Measurements from ENCODE around the gene MED17. TPM values are rescaled to one million over a fixed set of nuclear protein-coding genes. Genes with fewer than 3 reads are reported as not detected.

Gene MED17
- total and polyA plus RNA-seq, 2 of the 13 experiments (the other 11 are each of a cell fraction or from before 2014, with no cell fraction given), result 23.1 to 37.0 TPM

DNA sequence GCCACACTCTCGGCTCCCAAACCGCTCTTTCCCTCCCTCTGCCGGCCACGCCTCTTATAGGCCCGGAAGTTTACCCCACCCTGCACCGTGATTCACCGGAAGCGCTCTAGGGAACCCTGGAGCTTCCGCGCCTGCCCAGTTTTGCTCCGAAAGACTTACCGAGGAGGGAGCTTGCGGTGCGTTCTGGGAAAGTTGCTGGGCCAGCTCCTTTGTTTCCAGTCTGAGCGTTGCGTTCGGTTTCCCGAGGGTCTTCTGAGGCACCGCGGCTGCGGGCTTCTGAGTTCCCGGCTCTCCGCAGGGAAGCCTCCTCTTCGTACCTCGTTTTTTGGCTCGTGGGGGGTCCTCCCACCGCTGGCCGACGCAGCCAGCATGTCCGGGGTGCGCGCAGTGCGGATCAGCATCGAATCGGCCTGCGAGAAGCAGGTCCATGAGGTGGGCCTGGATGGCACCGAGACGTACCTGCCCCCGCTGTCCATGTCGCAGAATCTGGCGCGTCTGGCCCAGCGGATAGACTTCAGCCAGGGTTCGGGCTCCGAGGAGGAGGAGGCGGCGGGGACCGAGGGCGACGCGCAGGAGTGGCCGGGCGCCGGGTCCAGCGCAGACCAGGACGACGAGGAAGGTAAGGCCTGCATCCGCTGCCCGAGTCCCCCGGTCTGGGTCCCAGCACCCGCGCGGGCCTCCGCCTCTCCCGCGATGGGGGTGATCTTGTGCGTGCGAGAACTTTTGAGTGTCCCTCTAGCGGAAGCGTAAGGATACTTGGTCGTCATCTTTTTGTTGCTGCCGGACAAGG is at the start of gene MED17 (continued):
- TF ChIP-seq, protein P1, sequence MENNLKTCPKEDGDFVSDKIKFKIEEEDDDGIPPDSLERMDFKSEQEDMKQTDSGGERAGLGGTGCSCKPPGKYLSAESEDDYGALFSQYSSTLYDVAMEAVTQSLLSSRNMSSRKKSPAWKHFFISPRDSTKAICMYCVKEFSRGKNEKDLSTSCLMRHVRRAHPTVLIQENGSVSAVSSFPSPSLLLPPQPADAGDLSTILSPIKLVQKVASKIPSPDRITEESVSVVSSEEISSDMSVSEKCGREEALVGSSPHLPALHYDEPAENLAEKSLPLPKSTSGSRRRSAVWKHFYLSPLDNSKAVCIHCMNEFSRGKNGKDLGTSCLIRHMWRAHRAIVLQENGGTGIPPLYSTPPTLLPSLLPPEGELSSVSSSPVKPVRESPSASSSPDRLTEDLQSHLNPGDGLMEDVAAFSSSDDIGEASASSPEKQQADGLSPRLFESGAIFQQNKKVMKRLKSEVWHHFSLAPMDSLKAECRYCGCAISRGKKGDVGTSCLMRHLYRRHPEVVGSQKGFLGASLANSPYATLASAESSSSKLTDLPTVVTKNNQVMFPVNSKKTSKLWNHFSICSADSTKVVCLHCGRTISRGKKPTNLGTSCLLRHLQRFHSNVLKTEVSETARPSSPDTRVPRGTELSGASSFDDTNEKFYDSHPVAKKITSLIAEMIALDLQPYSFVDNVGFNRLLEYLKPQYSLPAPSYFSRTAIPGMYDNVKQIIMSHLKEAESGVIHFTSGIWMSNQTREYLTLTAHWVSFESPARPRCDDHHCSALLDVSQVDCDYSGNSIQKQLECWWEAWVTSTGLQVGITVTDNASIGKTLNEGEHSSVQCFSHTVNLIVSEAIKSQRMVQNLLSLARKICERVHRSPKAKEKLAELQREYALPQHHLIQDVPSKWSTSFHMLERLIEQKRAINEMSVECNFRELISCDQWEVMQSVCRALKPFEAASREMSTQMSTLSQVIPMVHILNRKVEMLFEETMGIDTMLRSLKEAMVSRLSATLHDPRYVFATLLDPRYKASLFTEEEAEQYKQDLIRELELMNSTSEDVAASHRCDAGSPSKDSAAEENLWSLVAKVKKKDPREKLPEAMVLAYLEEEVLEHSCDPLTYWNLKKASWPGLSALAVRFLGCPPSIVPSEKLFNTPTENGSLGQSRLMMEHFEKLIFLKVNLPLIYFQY (CRISPR knock-in tag; IDR thresholded peaks at IDR 0.05; ENCODE audit: borderline replicate concordance), result no peak
- TF ChIP-seq ZNF768 (CRISPR knock-in tag; IDR thresholded peaks at IDR 0.05), result peak; percentile 67; the same call in 1 of the 2 replicates
- TF ChIP-seq, protein P2, sequence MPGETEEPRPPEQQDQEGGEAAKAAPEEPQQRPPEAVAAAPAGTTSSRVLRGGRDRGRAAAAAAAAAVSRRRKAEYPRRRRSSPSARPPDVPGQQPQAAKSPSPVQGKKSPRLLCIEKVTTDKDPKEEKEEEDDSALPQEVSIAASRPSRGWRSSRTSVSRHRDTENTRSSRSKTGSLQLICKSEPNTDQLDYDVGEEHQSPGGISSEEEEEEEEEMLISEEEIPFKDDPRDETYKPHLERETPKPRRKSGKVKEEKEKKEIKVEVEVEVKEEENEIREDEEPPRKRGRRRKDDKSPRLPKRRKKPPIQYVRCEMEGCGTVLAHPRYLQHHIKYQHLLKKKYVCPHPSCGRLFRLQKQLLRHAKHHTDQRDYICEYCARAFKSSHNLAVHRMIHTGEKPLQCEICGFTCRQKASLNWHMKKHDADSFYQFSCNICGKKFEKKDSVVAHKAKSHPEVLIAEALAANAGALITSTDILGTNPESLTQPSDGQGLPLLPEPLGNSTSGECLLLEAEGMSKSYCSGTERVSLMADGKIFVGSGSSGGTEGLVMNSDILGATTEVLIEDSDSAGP (CRISPR knock-in tag; IDR thresholded peaks at IDR 0.05; ENCODE audit: borderline replicate concordance), result peak; percentile 91; the same call in 1 of the 2 replicates
- TF ChIP-seq, protein P3, sequence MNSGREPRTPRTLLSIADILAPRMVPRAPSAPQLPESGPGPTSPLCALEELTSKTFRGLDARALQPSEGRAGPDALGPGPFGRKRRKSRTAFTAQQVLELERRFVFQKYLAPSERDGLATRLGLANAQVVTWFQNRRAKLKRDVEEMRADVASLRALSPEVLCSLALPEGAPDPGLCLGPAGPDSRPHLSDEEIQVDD (CRISPR knock-in tag; IDR thresholded peaks at IDR 0.05; ENCODE audit: borderline replicate concordance), result no peak
- no peak for TF ChIP-seq ZSCAN9 (CRISPR knock-in tag; IDR thresholded peaks at IDR 0.05; ENCODE audit: borderline replicate concordance)
- TF ChIP-seq TAF1 (CRISPR knock-in tag; IDR thresholded peaks at IDR 0.05), result peak; percentile 87
- no peak for TF ChIP-seq NFRKB (IDR thresholded peaks at IDR 0.05)
- TF ChIP-seq ZFY (CRISPR knock-in tag; IDR thresholded peaks at IDR 0.05), result peak; percentile 91
- TF ChIP-seq ZNF136 (CRISPR knock-in tag; IDR thresholded peaks at IDR 0.05; ENCODE audit: low read depth), result 0 out of 2 replicates have a peak, but pooled peaks have one; percentile 15
- no peak for TF ChIP-seq WIZ (CRISPR knock-in tag; IDR thresholded peaks at IDR 0.05)
- TF ChIP-seq CHD2 (IDR thresholded peaks at IDR 0.05; ENCODE audit: low read depth, low read length), result peak; percentile 80
- TF ChIP-seq, protein P4, sequence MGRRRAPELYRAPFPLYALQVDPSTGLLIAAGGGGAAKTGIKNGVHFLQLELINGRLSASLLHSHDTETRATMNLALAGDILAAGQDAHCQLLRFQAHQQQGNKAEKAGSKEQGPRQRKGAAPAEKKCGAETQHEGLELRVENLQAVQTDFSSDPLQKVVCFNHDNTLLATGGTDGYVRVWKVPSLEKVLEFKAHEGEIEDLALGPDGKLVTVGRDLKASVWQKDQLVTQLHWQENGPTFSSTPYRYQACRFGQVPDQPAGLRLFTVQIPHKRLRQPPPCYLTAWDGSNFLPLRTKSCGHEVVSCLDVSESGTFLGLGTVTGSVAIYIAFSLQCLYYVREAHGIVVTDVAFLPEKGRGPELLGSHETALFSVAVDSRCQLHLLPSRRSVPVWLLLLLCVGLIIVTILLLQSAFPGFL (CRISPR knock-in tag; IDR thresholded peaks at IDR 0.05), result no peak
- TF ChIP-seq ZSCAN30 (CRISPR knock-in tag; IDR thresholded peaks at IDR 0.05), result 0 out of 2 replicates have a peak, but pooled peaks have one; percentile 43
- TF ChIP-seq CEBPB (IDR thresholded peaks at IDR 0.05; ENCODE audit: borderline replicate concordance, low read depth, low read length), result no peak
- TF ChIP-seq ETV5 (CRISPR knock-in tag; IDR thresholded peaks at IDR 0.05; ENCODE audit: borderline replicate concordance), result peak; percentile 79
- TF ChIP-seq RFX5 (IDR thresholded peaks at IDR 0.05; ENCODE audit: low read depth, low read length), result no peak
- TF ChIP-seq IKZF1 (IDR thresholded peaks at IDR 0.05), result no peak
- TF ChIP-seq ZFP62 (CRISPR knock-in tag; IDR thresholded peaks at IDR 0.05), result no peak
- TF ChIP-seq, protein P5, sequence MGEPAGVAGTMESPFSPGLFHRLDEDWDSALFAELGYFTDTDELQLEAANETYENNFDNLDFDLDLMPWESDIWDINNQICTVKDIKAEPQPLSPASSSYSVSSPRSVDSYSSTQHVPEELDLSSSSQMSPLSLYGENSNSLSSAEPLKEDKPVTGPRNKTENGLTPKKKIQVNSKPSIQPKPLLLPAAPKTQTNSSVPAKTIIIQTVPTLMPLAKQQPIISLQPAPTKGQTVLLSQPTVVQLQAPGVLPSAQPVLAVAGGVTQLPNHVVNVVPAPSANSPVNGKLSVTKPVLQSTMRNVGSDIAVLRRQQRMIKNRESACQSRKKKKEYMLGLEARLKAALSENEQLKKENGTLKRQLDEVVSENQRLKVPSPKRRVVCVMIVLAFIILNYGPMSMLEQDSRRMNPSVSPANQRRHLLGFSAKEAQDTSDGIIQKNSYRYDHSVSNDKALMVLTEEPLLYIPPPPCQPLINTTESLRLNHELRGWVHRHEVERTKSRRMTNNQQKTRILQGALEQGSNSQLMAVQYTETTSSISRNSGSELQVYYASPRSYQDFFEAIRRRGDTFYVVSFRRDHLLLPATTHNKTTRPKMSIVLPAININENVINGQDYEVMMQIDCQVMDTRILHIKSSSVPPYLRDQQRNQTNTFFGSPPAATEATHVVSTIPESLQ (CRISPR knock-in tag; conservative IDR thresholded peaks at IDR 0.05), result no peak

All from HepG2 (cell line).